ENCODE measurements around the gene GPR137C. TPM values are rescaled to one million over a fixed set of nuclear protein-coding genes. Genes with fewer than 3 reads are reported as not detected.

GPR137C gene
- total RNA-seq, 1 experiment from 2014 or later, result 4.3 TPM

GRCh38 chr14:52558688-52559087 is 6.1 kb downstream of the GPR137C start:
- Histone ChIP-seq H3K23ac (ENCODE audit: insufficient read length, low read depth, low read length) (no peak overlapping the region), H4K91ac (ENCODE audit: insufficient read length, low read depth, low read length) (no peak overlapping the region), H2BK120ac (ENCODE audit: low read depth, low read length, poor library complexity, severe bottlenecking) (no peak overlapping the region), H3K27me3 (ENCODE audit: insufficient read depth, low read length) (no peaks in the 10 kb centered on the region), H2AFZ (ENCODE audit: low read length) (no peak overlapping the region), H3K4ac (ENCODE audit: low read depth, low read length) (no peak overlapping the region), H3K18ac (ENCODE audit: insufficient read length, low read depth, low read length) (no peak overlapping the region), H4K8ac (replicated peaks; ENCODE audit: insufficient read length, low read depth, low read length) (no peak overlapping the region), H3K9me3 (ENCODE audit: control insufficient read depth, low read depth, low read length) (no peaks in the 10 kb centered on the region), H4K20me1 (ENCODE audit: control insufficient read depth, insufficient read depth, insufficient read length) (no peaks in the 10 kb centered on the region), H3T11ph (ENCODE audit: low read length) (no peak overlapping the region), H3K14ac (ENCODE audit: insufficient read depth, low read length) (no peak overlapping the region), H3K4me1 (ENCODE audit: insufficient read depth, low read length) (no peaks in the 10 kb centered on the region), H3K27ac (ENCODE audit: insufficient read length, low read depth, low read length) (no peak overlapping the region), H3K9ac (ENCODE audit: extremely low read depth, insufficient read length, low read length) (no peak overlapping the region), H2BK15ac (ENCODE audit: low read depth, low read length) (no peak overlapping the region), H2AK5ac (ENCODE audit: insufficient read length, low read length) (no peak overlapping the region), H3K79me2 (ENCODE audit: insufficient read depth, low read length) (no peaks in the 10 kb centered on the region), H2BK5ac (ENCODE audit: insufficient read length, low read length) (no peak overlapping the region), H3K56ac (ENCODE audit: insufficient read length, low read depth, low read length) (no peak overlapping the region), H2BK20ac (ENCODE audit: low read depth, low read length, poor library complexity, severe bottlenecking) (no peak overlapping the region), H2BK12ac (ENCODE audit: insufficient read length, low read depth, low read length) (no peak overlapping the region), H3K4me2 (ENCODE audit: insufficient read depth, insufficient read length, low read length) (no peak overlapping the region), H4K5ac (ENCODE audit: insufficient read length, low read depth, low read length) (no peak overlapping the region), H3K23me2 (ENCODE audit: insufficient read length, low read depth, low read length, poor library complexity, severe bottlenecking) (peaks cover 4% of the 10 kb centered on the region), H3K79me1 (ENCODE audit: insufficient read depth, low read depth, low read length, poor library complexity, severe bottlenecking) (no peaks in the 10 kb centered on the region)
- no peak for DNase-seq
- Mint-ChIP-seq H3K4me1 (peaks cover 3 to 6% of the 10 kb centered on the region in 2 experiments; a peak in 2 of 4 replicates), H3K27me3 (ENCODE audit: low read depth) (peaks cover 1% of the 10 kb centered on the region; the same call in 1 of the 2 replicates), H3K27ac (no peak overlapping the region), H3K4me3 (no peak overlapping the region), H3K36me3 (ENCODE audit: insufficient read depth in 1 of 3, low read depth in 3 of 3) (peaks cover 3 to 12% (median 7%) of the 10 kb centered on the region in 3 experiments; a peak in 5 of 7 replicates), H3K9me3 (peaks cover 2 to 3% of the 10 kb centered on the region in 2 experiments; a peak in 4 of 5 replicates)
- no peak for TF ChIP-seq CTCF (conservative IDR thresholded peaks at IDR 0.05)
- WGBS (ENCODE audit: extremely low coverage, insufficient read length, low lambda C conversion rate), result no CpG with 5 or more reads among the region's 2 CpGs

Measured in H9 (cell line).